Activated CD4-positive, alpha-beta T cell treated with anti-CD3 and anti-CD28 coated beads, Interleukin-2, amount 50 U/mL, for 24 hours (primary cell): ENCODE results near the gene TENM3.
"Not testable (repeated sequence)": the region's sequence is repeated elsewhere in the genome, so short reads cannot be mapped to it uniquely, and the experiment has no call there.

Experiments used
- DNase-seq, 2 donors: peaks; one replicate each; pipeline ENCODE4 v3.0.0-alpha.2; 2020; ENCODE audit warnings: low read depth in 1 of 2, low spot score in 1 of 2

The TENM3 gene

DNA sequence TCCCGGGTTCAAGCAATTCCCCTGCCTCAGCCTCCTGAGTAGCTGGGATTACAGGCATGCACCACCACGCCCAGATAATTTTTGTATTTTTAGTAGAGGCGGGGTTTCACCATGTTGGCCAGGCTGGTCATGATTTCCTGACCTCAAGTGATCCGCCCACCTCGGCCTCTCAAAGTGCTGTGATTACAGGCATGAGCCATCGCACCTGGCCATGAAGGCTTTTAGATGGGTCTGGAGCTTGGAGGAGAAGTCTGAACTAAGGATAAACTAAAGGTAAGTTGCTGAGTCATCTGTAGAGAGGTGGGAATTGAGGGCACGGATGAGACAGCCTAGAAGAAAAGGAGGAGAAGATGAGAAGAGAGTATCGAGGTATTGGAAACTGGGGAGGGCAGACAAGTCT is at the start of gene TENM3:
TENM3 (plus strand) TSS at position 199 of the 400 bp plus-strand sequence. CDS start 80,619 bp downstream, outside the sequence.
- not testable (repeated sequence) for DNase-seq

DNA sequence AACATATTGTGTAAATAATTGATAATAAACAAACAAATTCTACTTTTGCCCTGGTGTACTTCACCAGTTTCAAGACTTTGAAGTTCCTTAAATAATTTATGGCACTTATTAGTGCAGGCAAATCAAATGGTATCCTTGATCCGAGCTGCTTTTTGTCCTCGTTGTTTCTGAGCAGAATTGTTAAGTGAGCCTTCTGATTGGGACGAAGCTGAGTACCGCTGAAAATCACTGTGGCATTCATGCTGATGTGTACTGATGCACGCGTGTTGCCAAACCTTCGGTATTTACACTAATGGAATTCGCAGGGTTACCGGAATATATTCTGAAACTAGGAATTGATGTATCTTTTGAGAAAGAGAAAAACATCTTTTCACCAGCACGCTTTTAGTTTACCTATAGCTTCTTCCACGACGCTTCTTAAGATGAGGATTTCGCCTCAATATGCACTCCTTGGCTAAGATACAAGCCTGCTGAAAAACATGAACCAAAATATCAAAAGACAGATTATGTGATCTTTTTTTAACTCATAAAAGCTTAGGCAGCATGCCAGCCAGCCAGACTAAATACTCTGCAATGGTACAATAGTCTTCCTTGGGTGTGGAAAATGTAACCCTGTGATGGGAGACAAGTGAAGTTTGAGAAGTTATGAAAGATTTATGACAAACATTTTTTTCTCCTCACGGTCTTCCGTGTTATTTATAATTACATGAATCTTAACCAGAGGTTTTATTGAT is 48.9 kb upstream of the TENM3 start:
- DNase-seq, result no peak

DNA sequence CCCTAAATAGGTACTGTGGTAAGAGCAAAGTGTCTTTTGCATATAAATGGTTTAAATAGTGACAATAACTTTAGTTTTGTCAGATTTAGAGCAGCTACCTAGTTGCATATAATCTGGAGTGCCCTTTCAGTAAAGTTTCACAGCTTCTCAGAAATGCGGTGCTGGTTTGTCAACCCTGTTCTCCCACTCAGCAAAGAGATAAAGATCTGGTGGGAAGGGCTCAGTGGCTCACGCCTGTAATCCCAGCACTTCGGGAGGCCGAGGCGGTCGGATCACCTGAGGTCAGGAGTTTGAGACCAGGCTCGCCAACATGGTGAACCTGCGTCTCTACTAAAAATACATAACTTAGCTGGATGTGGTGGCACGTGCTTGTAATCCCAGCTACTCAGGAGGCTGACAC is 45.6 kb upstream of the TENM3 start:
- DNase-seq, result no peak

DNA sequence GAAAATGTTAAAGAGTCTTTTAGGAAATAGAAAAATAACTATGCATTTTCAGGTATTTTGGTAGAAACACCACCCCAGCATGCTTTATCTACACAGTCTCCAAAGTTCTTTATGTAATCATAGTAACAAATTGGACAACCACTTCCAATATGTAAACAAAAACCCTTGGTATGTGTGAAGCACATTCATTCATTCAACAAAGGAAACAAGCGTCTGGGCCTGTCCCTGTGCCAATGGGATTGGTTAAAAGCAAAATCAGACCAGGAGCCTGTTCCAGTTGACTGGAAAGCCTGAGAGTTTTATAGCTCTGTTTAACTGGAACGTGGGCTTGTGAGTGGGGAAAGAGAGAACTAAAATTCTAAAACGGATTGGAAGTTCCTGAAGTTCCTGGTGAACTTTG is 41.3 kb upstream of the TENM3 start:
- DNase-seq, result no peak

DNA sequence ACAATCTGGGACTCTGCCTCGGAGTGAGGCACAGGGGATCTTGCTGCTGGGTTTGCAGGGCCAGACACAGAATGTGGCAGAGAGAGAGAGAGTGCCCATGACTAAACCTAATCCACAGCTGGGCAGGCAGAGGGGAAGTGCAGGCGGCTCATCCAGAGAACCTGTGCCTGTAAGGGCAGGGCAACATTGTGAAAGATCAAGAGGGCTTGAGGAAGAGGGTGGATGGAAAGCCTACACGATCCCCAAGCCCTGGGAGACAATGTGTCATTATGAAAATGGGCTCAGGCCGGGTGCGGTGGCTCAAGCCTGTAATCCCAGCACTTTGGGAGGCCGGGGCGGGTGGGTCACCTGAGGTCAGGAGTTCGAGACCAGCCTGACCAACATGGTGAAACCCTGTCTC is 40.6 kb upstream of the TENM3 start:
- no peak for DNase-seq

DNA sequence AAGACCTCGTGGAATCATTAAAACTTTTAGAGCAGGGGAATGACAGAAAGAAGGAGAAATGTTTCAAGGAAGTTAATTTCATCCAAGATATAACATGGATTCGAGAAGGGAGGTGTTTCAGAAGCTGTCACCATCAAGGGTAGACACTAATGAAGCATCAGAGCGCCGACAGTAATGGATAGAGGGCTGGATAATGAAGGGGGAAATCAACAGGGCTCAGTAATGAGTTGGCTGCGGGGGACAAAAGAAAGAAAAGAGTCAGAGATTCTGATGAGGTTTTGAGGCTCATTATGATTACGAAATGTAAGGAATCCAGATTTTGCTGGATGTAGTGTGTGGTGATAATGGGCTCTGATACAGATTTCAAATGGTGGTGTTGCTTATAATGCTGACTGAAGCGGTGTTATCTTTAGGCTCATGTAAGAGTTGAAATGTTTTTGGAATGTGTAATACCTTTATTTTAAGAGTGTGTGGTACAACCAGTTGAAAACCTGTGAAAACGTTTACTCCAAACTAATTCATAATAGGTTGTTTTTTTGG is 39.3 kb upstream of the TENM3 start:
- DNase-seq, result no peak

DNA sequence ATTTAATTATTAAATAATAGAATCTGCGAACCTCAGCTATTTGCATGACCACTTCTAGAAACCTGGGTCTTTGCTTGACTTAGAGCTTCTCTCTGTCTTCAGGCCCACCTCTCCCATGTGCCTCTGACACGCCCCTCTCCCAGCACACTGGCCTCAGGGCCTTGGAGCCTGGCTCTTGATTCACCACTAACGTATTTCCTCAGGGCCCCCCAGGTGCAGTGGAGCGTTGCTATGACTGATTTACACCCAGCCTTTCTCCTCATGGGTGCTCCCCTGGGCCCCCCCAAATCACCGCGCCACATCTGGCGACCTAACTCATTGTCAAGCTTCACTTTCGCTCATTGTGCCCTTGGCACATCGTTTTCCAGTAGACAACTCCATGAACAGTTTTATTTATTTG is 37.9 kb upstream of the TENM3 start:
- no peak for DNase-seq

DNA sequence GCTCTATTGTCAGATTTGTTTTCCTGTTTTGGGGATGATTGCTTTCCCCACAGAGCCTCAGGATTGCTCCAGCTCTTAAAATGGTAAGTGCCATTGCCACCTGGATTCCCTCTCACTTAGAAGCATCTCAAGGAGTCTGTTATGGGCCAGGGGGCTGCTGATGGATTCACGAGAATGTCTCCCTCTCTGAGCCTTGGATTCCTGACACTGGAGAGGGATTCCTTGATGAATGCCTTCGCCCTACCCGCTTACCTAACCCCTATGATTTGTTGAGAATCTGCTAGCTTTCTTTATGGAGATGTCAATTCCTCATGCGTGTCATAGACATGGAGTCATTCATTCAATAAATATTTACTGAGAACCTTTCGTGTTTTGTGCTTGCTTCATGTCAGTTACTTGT is 36.9 kb upstream of the TENM3 start:
- no peak for DNase-seq

DNA sequence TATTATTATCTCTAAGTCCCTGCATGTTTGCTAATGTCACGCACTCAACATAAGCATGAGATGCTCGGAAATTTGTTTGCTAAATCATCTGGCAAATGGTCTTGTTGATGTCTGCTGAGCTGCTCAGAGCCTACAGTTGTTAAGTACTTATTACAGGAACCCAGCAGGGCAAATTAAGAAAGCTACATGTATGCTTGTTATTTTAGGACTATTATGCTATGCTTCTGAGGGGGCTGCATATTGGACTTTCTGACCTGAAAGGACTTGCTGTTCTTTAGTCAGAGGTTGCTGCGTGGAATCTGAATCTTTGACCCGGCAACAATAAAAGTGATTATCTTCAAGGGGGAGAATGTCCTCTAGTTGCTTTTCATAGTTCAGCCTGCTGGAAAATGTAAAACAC is 36.3 kb upstream of the TENM3 start:
- no peak for DNase-seq

DNA sequence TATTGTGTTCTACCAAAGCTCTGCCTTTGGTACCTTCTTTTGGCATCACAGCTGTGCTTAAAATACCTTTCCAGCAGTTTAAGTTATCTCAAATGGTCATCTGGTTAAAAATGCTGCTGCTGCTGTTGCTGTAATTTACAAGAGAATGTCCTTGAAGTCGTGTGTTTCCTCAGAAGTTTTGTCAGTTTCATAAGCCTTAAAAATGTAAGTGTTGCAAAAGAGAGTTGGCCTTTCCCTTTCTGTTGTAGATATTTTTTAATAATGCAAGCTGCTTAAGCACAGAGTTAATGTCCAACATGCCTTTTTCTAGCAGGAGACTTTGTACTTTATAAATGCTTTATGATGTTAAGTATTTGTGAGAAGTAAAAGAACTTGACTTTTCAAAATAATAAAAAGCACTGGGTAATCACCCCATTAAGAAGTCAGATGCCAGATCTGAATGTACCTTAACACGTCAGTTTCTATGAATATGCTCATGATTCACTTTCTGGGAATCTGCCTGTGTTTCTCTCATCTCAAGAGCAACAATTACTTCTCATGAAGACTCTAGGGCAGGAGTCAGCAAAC is 35.3 kb upstream of the TENM3 start:
- DNase-seq, result no peak

DNA sequence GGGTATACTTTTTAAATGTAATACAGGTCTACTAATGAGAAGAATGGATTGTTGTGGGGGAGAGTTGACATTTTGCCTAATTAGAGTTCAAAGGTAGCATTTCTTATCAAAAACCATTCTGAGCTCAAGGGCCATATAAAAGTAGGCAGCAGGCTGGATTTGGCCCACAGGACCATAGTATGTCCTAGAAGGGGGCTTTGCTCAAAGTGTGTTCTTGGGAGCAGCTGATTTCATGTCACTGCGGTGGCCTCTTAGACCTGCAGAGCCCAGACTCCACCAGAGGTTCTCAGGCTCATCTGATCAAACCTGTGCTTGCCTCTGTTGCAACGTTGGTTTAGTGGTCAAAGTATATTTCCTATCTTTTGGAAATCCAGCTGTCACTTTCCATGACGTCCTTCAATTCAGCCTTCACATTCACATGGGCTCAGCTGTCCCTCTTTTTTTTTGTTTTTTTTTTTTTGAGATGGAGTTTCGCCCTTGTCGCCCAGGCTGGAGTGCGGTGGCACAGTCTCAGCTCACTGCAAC is 34.6 kb upstream of the TENM3 start:
- DNase-seq, result no peak

DNA sequence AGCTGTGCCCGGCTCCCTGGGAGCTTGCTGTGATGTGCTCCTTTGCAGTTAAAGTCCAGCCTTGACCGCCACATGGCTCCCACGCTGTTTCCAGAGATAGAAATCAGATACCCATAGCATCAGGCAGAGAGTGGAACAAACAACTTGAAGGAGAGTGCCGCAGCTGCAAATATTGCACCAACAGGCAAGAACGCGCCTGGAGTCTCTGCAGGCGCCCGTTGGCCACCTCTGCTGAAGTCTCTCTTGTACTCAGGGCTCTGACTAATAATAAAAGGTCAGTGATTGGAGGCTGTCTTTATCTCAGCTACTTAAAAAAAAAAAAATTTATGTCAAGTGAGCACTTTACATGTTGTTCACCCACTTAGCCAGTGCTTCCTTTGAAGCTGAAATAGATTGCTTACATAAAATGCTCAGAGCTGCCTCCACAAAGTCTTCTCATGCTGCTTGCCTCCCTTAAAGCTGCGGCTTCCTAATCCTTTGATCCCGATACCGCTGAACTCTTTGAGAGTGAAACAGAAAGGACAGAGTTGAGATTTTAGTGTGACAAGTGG is 30.9 kb upstream of the TENM3 start:
- DNase-seq, result no peak

DNA sequence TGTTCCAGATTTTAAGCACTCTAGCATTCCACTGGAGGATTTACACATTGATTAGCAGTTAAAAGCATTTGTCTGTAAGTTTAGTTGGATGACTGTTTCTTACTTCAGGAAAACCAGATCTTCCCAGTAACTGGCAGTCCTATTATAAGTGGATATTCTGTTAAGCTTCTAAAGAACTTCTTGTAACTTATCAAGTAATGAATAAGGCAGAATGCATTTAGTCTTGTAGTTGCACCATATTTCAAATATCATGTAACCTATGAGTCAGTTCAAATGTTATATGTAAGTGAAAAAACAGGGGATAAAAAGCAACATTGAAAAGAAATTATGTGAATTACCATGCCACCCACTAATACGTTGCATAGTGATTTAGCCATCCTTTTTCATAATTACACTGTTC is 30.2 kb upstream of the TENM3 start:
- DNase-seq, result no peak

DNA sequence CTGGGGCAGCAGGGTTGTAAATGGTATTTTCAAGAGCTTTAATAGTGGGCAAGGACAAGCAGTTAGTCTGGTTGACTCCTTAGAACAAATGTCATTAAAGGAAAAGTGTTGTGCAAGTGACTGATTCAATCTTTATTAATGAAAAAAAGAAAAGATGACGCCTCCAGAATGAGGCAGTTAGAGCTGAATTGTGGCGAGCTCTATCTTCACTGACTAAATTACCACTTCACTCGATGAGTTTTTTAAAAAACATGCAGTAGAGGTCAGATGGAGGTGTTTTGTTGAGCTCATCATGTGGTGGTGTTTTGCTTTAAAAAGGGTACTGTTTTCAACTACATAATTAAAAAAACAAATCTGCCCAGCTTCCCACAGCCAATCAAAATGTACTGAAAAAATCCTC is 28.1 kb upstream of the TENM3 start:
- DNase-seq, result no peak

DNA sequence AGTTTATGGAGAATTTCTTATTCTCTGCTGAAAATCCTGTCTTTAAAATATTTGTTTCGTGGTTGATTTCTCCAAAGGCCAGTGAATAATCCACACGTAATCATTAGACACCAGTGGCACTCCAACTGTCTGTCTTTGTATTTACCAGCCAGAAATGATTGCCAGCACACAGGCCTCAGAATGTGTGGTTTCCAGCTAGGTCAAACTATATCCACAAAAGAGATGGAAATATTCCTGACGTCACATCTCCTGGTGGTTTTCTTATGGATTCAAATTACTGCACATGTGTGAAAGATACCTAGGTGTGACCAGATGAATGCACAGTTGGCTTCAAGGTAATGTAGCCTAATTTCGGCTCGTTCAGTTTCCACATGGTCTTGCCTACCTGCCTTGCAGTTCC is 27.2 kb upstream of the TENM3 start:
- no peak for DNase-seq

DNA sequence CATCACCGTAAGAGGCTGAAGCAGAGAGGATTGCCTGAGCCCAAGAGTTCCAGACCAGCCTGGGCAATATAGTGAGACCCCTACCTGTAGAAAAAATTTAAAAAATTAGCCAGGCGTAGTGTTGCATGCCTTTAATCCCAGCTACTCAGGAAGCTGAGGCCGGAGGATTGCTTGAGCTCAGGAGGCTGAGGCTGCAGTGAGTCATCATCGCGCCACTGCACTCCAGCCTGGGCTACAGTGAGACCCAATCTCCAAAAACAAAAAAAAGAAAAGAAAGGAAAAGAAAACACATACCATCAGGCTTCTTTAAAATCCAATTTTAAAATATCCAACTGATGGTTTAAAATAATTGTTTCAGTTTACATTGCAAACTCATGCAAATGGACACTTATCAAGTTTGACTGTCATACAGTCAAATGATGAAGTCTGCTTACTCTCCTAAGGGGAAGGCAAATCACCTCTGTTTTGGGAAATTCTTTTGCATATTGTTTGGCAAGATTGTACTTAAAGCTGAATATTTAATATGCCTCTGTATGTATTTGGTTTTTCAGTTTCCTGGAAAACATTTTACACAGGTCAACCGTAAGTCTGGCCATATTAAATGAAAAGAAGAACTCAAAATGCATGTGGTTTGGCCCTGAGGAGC is 23.7 kb upstream of the TENM3 start:
- no peak for DNase-seq

DNA sequence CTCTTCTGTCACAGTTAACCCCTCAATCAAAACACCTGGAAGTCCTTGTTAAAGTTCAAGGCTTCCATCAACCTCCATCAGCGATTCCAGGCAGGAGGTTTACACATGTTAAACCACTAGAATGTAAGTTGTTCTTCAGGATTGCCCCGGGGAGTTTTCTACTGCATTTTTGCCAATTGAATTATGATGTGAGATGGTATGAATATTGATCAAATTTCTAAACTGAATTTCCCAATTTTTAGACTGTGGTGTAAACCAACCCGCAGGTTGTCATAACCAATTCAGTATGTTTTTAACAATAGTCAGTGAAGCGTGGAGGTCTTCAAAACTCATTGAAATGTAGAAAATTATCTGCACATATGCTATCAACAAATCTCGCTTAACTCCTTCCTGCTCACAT is 21.2 kb upstream of the TENM3 start:
- no peak for DNase-seq

DNA sequence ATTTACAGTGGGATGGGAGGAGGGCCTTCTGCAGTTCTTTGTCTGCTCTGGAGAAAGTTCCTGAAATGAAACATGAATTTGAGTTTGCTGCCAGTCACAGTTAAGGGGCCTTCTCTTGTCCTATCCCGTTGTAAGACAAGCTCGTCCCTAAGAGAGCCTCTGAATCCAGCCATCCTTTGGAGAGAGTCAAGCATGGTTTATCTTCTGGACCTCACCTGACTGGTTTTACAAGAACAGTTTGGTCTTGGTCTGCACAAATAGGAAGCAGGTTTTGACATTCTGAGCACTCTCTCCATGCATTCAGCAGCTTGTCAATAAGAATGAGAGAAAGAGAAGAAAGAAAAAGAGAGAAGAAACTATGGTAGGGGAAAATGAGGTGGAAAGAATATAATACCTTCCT is 20.4 kb upstream of the TENM3 start:
- no peak for DNase-seq

DNA sequence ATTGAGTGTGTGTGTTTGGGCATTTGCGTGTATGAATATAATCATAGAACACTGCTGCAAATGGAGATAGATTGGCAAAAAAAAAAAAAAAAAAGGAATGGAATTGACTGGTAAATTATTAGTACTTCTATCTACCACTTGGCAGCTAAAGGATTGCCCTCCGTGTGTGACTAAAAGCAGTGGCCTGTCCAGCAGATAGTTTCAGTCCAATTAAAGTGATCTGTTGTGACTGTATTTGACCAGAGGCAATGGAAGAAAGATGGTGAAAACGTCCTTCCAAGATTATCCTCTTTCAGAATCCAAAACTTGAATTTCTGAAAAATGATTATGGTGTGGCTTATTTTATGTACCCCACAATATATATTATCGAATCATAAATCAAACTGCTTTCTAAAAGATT is 19.5 kb upstream of the TENM3 start:
- DNase-seq, result no peak

DNA sequence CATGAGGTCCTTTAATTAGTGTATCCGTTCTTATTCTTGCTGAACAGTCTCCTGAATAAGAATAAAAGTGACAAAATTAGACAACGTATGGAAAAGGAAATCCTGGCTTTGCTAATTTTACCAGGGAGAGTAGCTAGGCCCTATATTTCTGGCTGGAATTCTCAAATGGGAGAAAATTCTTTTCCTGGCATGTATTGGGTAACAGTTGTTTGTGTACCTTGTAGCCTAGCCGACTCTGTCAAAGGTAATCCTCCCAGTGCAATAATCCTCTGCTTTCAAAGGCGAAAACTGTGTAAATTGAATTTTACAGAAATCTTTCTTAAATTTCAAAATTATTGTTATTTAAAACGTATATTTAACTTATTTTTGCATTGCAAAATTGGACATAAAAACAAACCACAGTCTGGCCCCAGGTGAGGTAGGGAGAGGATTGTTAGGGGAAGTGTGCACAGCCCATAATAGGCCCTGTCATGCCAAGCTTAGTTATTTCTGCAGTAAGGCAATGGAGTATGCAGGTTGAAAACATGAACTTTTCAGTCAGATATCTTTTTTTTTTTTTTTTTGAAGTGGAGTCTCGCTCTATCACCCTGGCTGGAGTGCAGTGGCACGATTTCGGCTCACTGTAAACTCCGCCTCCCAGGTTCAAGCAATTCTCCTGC is 18.9 kb upstream of the TENM3 start:
- DNase-seq, result no peak

DNA sequence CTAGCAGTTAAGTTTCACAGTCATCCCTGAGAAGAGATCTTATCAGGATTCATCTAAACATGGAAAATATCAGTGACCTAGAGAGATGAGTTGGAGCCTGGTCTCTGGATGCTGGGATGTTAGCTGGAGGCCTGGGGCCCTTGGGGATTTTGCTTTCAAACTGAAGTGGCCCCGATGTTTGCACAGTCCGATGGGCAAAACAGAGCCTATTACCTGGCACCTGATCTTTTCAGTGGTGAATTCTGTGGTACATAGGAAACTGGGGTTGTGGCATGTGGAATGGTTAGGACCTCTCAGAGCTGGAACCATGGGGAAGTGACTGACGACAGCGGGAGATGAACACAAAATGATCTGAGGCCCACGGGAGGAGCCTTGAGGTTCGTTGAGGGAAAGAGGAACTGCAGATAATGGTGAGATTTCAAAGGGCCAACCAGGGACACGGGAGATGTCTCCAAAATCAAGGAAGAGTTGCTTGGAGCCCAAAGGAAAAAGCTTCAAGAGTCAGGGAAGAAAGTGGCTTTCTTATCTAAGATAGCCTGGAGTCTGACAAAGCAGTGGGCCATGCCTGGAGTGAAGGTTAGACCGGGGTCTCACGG is 17.8 kb upstream of the TENM3 start:
- DNase-seq, result no peak
